HepG2 (cell line): Measurements from ENCODE around the gene TPR. TPM values are rescaled to one million over a fixed set of nuclear protein-coding genes. Genes with fewer than 3 reads are reported as not detected.

Experiments used
- ATAC-seq: fragments of 200-7000 bp; cut with Tn5 transposase; 3 replicates; pipeline ENCODE4 v1.9.1; 2020; ENCODE audit warnings: mild to moderate bottlenecking, moderate library complexity
- BruUV-seq: library from RNA; stranded (reverse); fragments of 400-500 nt; replicated peaks from 2 replicates; lab custom pipeline; 2021; lab: Mats Ljungman, UMichigan
- CTCF ChIA-PET: fragments of 300-600 bp; formaldehyde crosslinking; extraction: SDS; loops from one replicate; lab custom pipeline; 2021; ENCODE audit warnings: low total read pairs, inconsistent platforms, low intra/inter-chr PET ratio; lab: Yijun Ruan, JAX
- POLR2A ChIA-PET: fragments of 350-600 bp; sonication (Branson Sonifier 250); formaldehyde crosslinking; loops from one replicate; lab custom pipeline; 2020; ENCODE audit warnings: antibody characterized with exemption, inconsistent platforms; lab: Yijun Ruan, JAX
- DNase-seq: peaks from one replicate; pipeline ENCODE4 v3.0.0-alpha.2; 2015; ENCODE audit warnings: low spot score
- FAIRE-seq: peaks from 3 replicates; lab custom pipeline; 2011; peaks lifted over from hg19 to GRCh38; lab: Jason Lieb, UNC
- H2AFZ ChIP-seq: one replicate; pipeline ENCODE4 v1.6.1; 2011; ENCODE audit warnings: low read length, inconsistent platforms
- H3K27ac ChIP-seq: fragments of 300-600 bp; 3 replicates; pipeline ENCODE4 v1.8.0; 2011; ENCODE audit warnings: mixed run types, mild to moderate bottlenecking, mixed read lengths, low read length, inconsistent platforms; ENCODE audit not compliant: insufficient read depth; ENCODE audit errors: extremely low read length
- H3K27me3 ChIP-seq, 2 experiments: fragments of 200-600 bp in 1 of 2; 2 replicates in 1 of 2; 3 replicates in 1 of 2; pipeline versions ENCODE4 v1.6.0 to v1.8.0; 2011; ENCODE audit warnings: low read length in 2 of 2, mild to moderate bottlenecking in 2 of 2, moderate library complexity in 2 of 2, inconsistent platforms in 1 of 2; ENCODE audit not compliant: insufficient read depth in 2 of 2, control insufficient read depth in 1 of 2
- H3K36me3 ChIP-seq, 2 experiments: fragments of 200-600 bp in 1 of 2; replicated peaks in 1 of 2; 2 replicates in 1 of 2; 3 replicates in 1 of 2; pipeline versions ENCODE4 v1.5.1 to v1.8.0; 2011; ENCODE audit warnings: low read length in 2 of 2, inconsistent platforms in 1 of 2; ENCODE audit not compliant: insufficient read depth in 2 of 2, control insufficient read depth in 1 of 2
- H3K4me1 ChIP-seq: 2 replicates; pipeline ENCODE4 v1.5.1; 2012; ENCODE audit warnings: low read length, inconsistent platforms; ENCODE audit not compliant: insufficient read depth
- H3K4me2 ChIP-seq: 2 replicates; pipeline ENCODE4 v1.6.0; 2011; ENCODE audit warnings: low read depth, low read length, inconsistent platforms
- H3K4me3 ChIP-seq, 3 experiments: fragments of 200-600 bp in 1 of 3; sonication (generic), shearing (Covaris generic) in 1 of 3; replicated peaks in 1 of 3; 2 replicates each; pipeline ENCODE4 v1.5.1; 2011 to 2016; ENCODE audit warnings: low read length in 3 of 3, inconsistent platforms in 2 of 3, low read depth in 2 of 3, mild to moderate bottlenecking in 2 of 3, control low read depth in 1 of 3, mixed read lengths in 1 of 3; ENCODE audit not compliant: insufficient read depth in 1 of 3
- H3K79me2 ChIP-seq: one replicate; pipeline ENCODE4 v1.6.1; 2011; ENCODE audit warnings: low read length, inconsistent platforms; ENCODE audit not compliant: insufficient read depth
- H3K9ac ChIP-seq: 2 replicates; pipeline ENCODE4 v1.6.0; 2011; ENCODE audit warnings: mild to moderate bottlenecking, low read depth, low read length, inconsistent platforms; ENCODE audit not compliant: insufficient read depth
- H3K9me3 ChIP-seq: 2 replicates; pipeline ENCODE4 v1.5.1; 2012; ENCODE audit warnings: mild to moderate bottlenecking, low read length
- H4K20me1 ChIP-seq: 2 replicates; pipeline ENCODE4 v1.6.0; 2011; ENCODE audit warnings: inconsistent platforms, mild to moderate bottlenecking, low read length, moderate library complexity; ENCODE audit not compliant: insufficient read depth
- CTCF ChIP-seq: sonication (generic); formaldehyde crosslinking; IDR thresholded peaks from 2 replicates; pipeline ENCODE4 v1.5.0; 2020; ENCODE audit warnings: mild to moderate bottlenecking, missing genetic modification reagents, moderate library complexity
- GTF3A ChIP-seq: sonication (generic); formaldehyde crosslinking; conservative IDR thresholded peaks from 2 replicates; pipeline ENCODE4 v1.4.0; 2020; ENCODE audit warnings: mild to moderate bottlenecking, missing genetic modification reagents
- PHF8 ChIP-seq: sonication (generic); formaldehyde crosslinking; IDR thresholded peaks from 2 replicates; pipeline ENCODE4 v1.5.0; 2020; ENCODE audit warnings: missing genetic modification reagents
- RFX3 ChIP-seq: IDR thresholded peaks from 2 replicates; pipeline ENCODE4 v1.6.1; 2016; ENCODE audit warnings: missing biosample characterization, missing genetic modification reagents
- ZBTB42 ChIP-seq: sonication (generic); formaldehyde crosslinking; IDR thresholded peaks from 2 replicates; pipeline ENCODE4 v1.5.0; 2020; ENCODE audit warnings: mild to moderate bottlenecking, missing genetic modification reagents
- WGBS: methylation state at CpG from one replicate; pipeline ENCODE4 v1.1.6; 2017; ENCODE audit warnings: low lambda C conversion rate; 5-methylcytosine and 5-hydroxymethylcytosine counted together
- in situ Hi-C: cut with HindIII; loops from 2 replicates; pipeline ENCODE4 v1.10.0; 2017; ENCODE audit warnings: low pct_unique_long_range_greater_than_20kb; ENCODE audit not compliant: extremely low pct_ligation_motif_present
- intact Hi-C: fragments of 100-400 bp; cut with micrococcal nuclease; formaldehyde crosslinking; loops from one replicate; pipeline ENCODE4 v1.10.0; 2022; ENCODE audit not compliant: unreplicated experiment
- polyA plus RNA-seq, 8 experiments: library from polyadenylated mRNA; depleted of rRNA in 3 of 8; stranded (reverse) in 7 of 8; unstranded in 1 of 8; fragments of >200 nt; fragmentation: Illumina TruSeq in 4 of 8; extraction: Trizol in 4 of 8; gene quantifications; 2 replicates each; pipeline versions ENCODE4 v1.2.1 to v1.2.3, GENCODE V29; 2011 to 2016; ENCODE audit warnings: low read depth in 4 of 8, missing spikeins in 1 of 8, mixed read lengths in 1 of 8; ENCODE audit not compliant: insufficient read depth in 1 of 8
- total RNA-seq, 5 experiments: library from RNA; depleted of rRNA; stranded (reverse); fragments of >200 nt; fragmentation: Illumina TruSeq; extraction: Trizol; gene quantifications; 2 replicates each; pipeline ENCODE4 v1.2.3, GENCODE V29; 2016; ENCODE audit warnings: low read depth in 1 of 5

Gene TPR
- total and polyA plus RNA-seq, 2 of the 13 experiments (the other 11 are each of a cell fraction or from before 2014, with no cell fraction given), result 78.9 to 81.7 TPM

- Histone ChIP-seq H3K4me2 (no peak overlapping the region), H3K4me1 (no peaks in the 10 kb centered on the region), H3K36me3 (peaks cover 12 to 62% of the 10 kb centered on the region in 2 experiments), H3K9ac (no peak overlapping the region), H3K79me2 (no peaks in the 10 kb centered on the region), H3K4me3 (no peak overlapping the region), H3K27ac (no peak overlapping the region), H3K9me3 (no peaks in the 10 kb centered on the region), H2AFZ (no peak overlapping the region), H4K20me1 (no peaks in the 10 kb centered on the region), H3K27me3 (no peaks in the 10 kb centered on the region)
- TF ChIP-seq GTF3A, result no peak
- CTCF ChIA-PET, result no interaction called here
- DNase-seq, result no peak
- intact Hi-C loops (no loop called here), in situ Hi-C loops (no loop called here)
- POLR2A ChIA-PET, result no interaction called here
- 97% methylated on average over 1 of the region's 1 CpG for WGBS
- no peak for FAIRE-seq
- BruUV-seq, result no TSS peak
- no peak for ATAC-seq
These were observed 49.0 kb downstream of the TPR start for GRCh38 chr1:186326009-186326408.

GRCh38 chr1:186325239-186325638 is 49.8 kb downstream of the TPR start:
- Histone ChIP-seq H3K27me3 (no peaks in the 10 kb centered on the region), H3K36me3 (peaks cover 11 to 57% of the 10 kb centered on the region in 2 experiments), H3K79me2 (no peaks in the 10 kb centered on the region), H3K4me1 (no peaks in the 10 kb centered on the region), H2AFZ (no peak overlapping the region), H4K20me1 (no peaks in the 10 kb centered on the region), H3K9ac (no peak overlapping the region), H3K27ac (no peak overlapping the region), H3K9me3 (no peaks in the 10 kb centered on the region), H3K4me3 (no peak overlapping the region), H3K4me2 (no peak overlapping the region)
- ChIA-PET CTCF (no interaction called here), POLR2A (no interaction called here)
- WGBS, result 97% methylated on average over 2 of the region's 2 CpGs
- FAIRE-seq (no peak), DNase-seq (peak; percentile 4), ATAC-seq (peak; percentile 50; the same call in 1 of the 3 replicates)
- in situ Hi-C loops, result no loop called here
- no TSS peak for BruUV-seq
- TF ChIP-seq PHF8 (CRISPR knock-in tag) (no peak), ZBTB42 (no peak), RFX3 (CRISPR knock-in tag) (no peak), CTCF (CRISPR knock-in tag) (0 out of 2 replicates have a peak, but pooled peaks have one; percentile 7)
- intact Hi-C loops, result no loop called here
